GM21515 (cell line): ENCODE measurements around the gene OR4C6.
A peak's percentile ranks its signal among the peaks of the same experiment; 100 is the strongest.

ENCODE experiments used
- ATAC-seq: cut with Tn5 transposase; IDR thresholded peaks from one replicate; pipeline ENCODE4 v1.9.1; 2021; ENCODE audit not compliant: unreplicated experiment

The OR4C6 gene

GRCh38 chr11:55661901-55662300 is at the start of gene OR4C6:
Gene OR4C6, plus strand, starts transcription at chr11:55662201. Its CDS starts 2,966 bp downstream, at chr11:55665167.
- ATAC-seq, result no peak

- ATAC-seq, result no peak
Measured at GRCh38 chr11:55624531-55624930, 37.5 kb upstream of the OR4C6 start.

- ATAC-seq, result no peak
Measured at GRCh38 chr11:55634813-55635212, 27.2 kb upstream of the OR4C6 start, which contains the start of gene OR4P4. Gene OR4P4, plus strand, starts transcription at chr11:55635113.

GRCh38 chr11:55648027-55648426 is 14.0 kb upstream of the OR4C6 start, which contains the start of gene OR4S2:
Gene OR4S2, plus strand, starts transcription at chr11:55648327. Its CDS starts 2,577 bp downstream, at chr11:55650904.
- ATAC-seq, result no peak

GRCh38 chr11:55652560-55652959 is 9.4 kb upstream of the OR4C6 start:
- ATAC-seq, result no peak

GRCh38 chr11:55655096-55655495 is 6.9 kb upstream of the OR4C6 start:
- ATAC-seq, result no peak

GRCh38 chr11:55658031-55658573 is 3.9 kb upstream of the OR4C6 start:
- peak; percentile 91 for ATAC-seq

- peak; percentile 32 for ATAC-seq
Measured at GRCh38 chr11:55658608-55659007, 3.4 kb upstream of the OR4C6 start.

GRCh38 chr11:55669376-55669775 is 7.4 kb downstream of the OR4C6 start:
- ATAC-seq, result no peak

- no peak for ATAC-seq
Measured at GRCh38 chr11:55673860-55674259, 11.9 kb downstream of the OR4C6 start.

GRCh38 chr11:55697817-55698216 is 35.8 kb downstream of the OR4C6 start:
- peak; percentile 62 for ATAC-seq

- ATAC-seq, result no peak
Measured at GRCh38 chr11:55701429-55701828, 39.4 kb downstream of the OR4C6 start.

GRCh38 chr11:55707029-55707428 is 45.0 kb downstream of the OR4C6 start:
- ATAC-seq, result no peak

- ATAC-seq, result no peak
Measured at GRCh38 chr11:55714982-55715888, 53.2 kb downstream of the OR4C6 start.
